Endodermal cell (in vitro differentiated cells): ENCODE data around the gene REC114. TPM values are rescaled to one million over a fixed set of nuclear protein-coding genes. Genes with fewer than 3 reads are reported as not detected.

ENCODE experiments used
- DNase-seq: peaks from one replicate; pipeline ENCODE4 v3.0.0-alpha.2; 2017
- H3K27ac ChIP-seq: 2 replicates; pipeline ENCODE4 v1.5.1; 2013; ENCODE audit warnings: mild to moderate bottlenecking, low read depth, low read length, moderate library complexity
- H3K27me3 ChIP-seq: 2 replicates; pipeline ENCODE4 v1.6.1; 2013; ENCODE audit warnings: mild to moderate bottlenecking, low read length, moderate library complexity; ENCODE audit not compliant: insufficient read depth, control insufficient read depth, poor library complexity, severe bottlenecking
- H3K36me3 ChIP-seq: 2 replicates; pipeline ENCODE4 v1.7.0; 2013; ENCODE audit warnings: mild to moderate bottlenecking, low read length, moderate library complexity; ENCODE audit not compliant: control insufficient read depth, insufficient read depth
- H3K4me1 ChIP-seq: one replicate; pipeline ENCODE4 v1.7.0; 2013; ENCODE audit warnings: low read length; ENCODE audit not compliant: control insufficient read depth, insufficient read depth
- H3K4me3 ChIP-seq: 2 replicates; pipeline ENCODE4 v1.5.1; 2013; ENCODE audit warnings: mild to moderate bottlenecking, low read length, moderate library complexity
- H3K9ac ChIP-seq: 2 replicates; pipeline ENCODE4 v1.6.1; 2013; ENCODE audit warnings: mild to moderate bottlenecking, low read length, moderate library complexity; ENCODE audit not compliant: poor library complexity, severe bottlenecking; ENCODE audit errors: extremely low read depth
- H3K9me3 ChIP-seq: 2 replicates; pipeline ENCODE4 v1.6.1; 2013; ENCODE audit warnings: mild to moderate bottlenecking, low read length, moderate library complexity; ENCODE audit not compliant: control insufficient read depth
- H3K27ac Mint-ChIP-seq: 2 replicates; pipeline ENCODE4 v1.8.0; 2020; ENCODE audit warnings: mixed read lengths
- H3K27me3 Mint-ChIP-seq: 2 replicates; pipeline ENCODE4 v1.8.0; 2021; ENCODE audit warnings: mild to moderate bottlenecking, mixed read lengths; ENCODE audit not compliant: insufficient read depth
- H3K36me3 Mint-ChIP-seq: 2 replicates; pipeline ENCODE4 v1.8.0; 2020; ENCODE audit warnings: low read depth, mixed read lengths
- H3K4me1 Mint-ChIP-seq: 2 replicates; pipeline ENCODE4 v1.8.0; 2020; ENCODE audit warnings: mixed read lengths
- H3K4me3 Mint-ChIP-seq: 2 replicates; pipeline ENCODE4 v1.8.0; 2020; ENCODE audit warnings: mild to moderate bottlenecking, moderate library complexity, mixed read lengths
- H3K9me3 Mint-ChIP-seq: 2 replicates; pipeline ENCODE4 v1.8.0; 2020; ENCODE audit warnings: mild to moderate bottlenecking, mixed read lengths
- CTCF ChIP-seq: fragments of 200-600 bp; sonication (generic); conservative IDR thresholded peaks from 2 replicates; pipeline ENCODE4 v1.5.0; 2021; ENCODE audit warnings: antibody characterized with exemption, mild to moderate bottlenecking
- WGBS, 2 experiments: methylation state at CpG; one replicate each; pipeline versions ENCODE4 v1.1.5 to v1.1.7; 2013; ENCODE audit warnings: missing lambda C conversion rate in 2 of 2, mixed read lengths in 1 of 2; ENCODE audit not compliant: insufficient coverage in 1 of 2, insufficient read length in 1 of 2; 5-methylcytosine and 5-hydroxymethylcytosine counted together
- total RNA-seq, 2 donors: library from RNA; stranded (reverse); fragmentation: NEBNext Ultra II Directional in 1 of 2; extraction: Animal tissue kit (Norgen Biotek cat#: 25700) in 1 of 2; gene quantifications; 2 replicates in 1 of 2; 3 replicates in 1 of 2; pipeline ENCODE4 v1.2.1, GENCODE V29; 2021

REC114 gene
- total RNA-seq, 2 donors from 2014 or later, result not detected

- Histone ChIP-seq H3K9me3 (no peaks in the 10 kb centered on the region), H3K4me1 (no peaks in the 10 kb centered on the region), H3K9ac (no peak overlapping the region), H3K27me3 (no peaks in the 10 kb centered on the region), H3K27ac (no peak overlapping the region), H3K4me3 (no peak overlapping the region), H3K36me3 (peaks cover 71% of the 10 kb centered on the region)
- Mint-ChIP-seq H3K36me3 (peaks cover 74% of the 10 kb centered on the region), H3K9me3 (no peaks in the 10 kb centered on the region), H3K4me1 (peaks cover 4% of the 10 kb centered on the region), H3K27ac (peak overlapping the region; percentile 67), H3K4me3 (no peak overlapping the region), H3K27me3 (no peaks in the 10 kb centered on the region)
- no peak for DNase-seq
- WGBS, 2 experiments, result 89 to 92% methylated on average over 2 to 5 of the region's 5 CpGs
- TF ChIP-seq CTCF, result no peak
Measured at GRCh38 chr15:73585871-73586654, 143.1 kb downstream of the REC114 start.

GRCh38 chr15:73589766-73590165 is 146.8 kb downstream of the REC114 start:
- Histone ChIP-seq H3K4me3 (no peak overlapping the region), H3K27ac (no peak overlapping the region), H3K36me3 (peaks cover 56% of the 10 kb centered on the region), H3K9me3 (no peaks in the 10 kb centered on the region), H3K27me3 (no peaks in the 10 kb centered on the region), H3K9ac (no peak overlapping the region), H3K4me1 (no peaks in the 10 kb centered on the region)
- H3K36me3 Mint-ChIP-seq, result peaks cover 59% of the 10 kb centered on the region
- H3K4me1 Mint-ChIP-seq, result peaks cover 17% of the 10 kb centered on the region
- no peak overlapping the region for H3K4me3 Mint-ChIP-seq
- WGBS, 2 experiments, result 88 to 95% methylated on average over 1 of the region's 1 CpG
- no peak overlapping the region for H3K27ac Mint-ChIP-seq
- no peaks in the 10 kb centered on the region for H3K27me3 Mint-ChIP-seq
- no peak for DNase-seq
- no peak for TF ChIP-seq CTCF
- no peaks in the 10 kb centered on the region for H3K9me3 Mint-ChIP-seq

- Mint-ChIP-seq H3K27ac (no peak overlapping the region), H3K9me3 (no peaks in the 10 kb centered on the region), H3K27me3 (no peaks in the 10 kb centered on the region), H3K4me1 (peaks cover 20% of the 10 kb centered on the region), H3K4me3 (no peak overlapping the region), H3K36me3 (peaks cover 55% of the 10 kb centered on the region)
- Histone ChIP-seq H3K36me3 (peaks cover 52% of the 10 kb centered on the region), H3K9ac (no peak overlapping the region), H3K27me3 (no peaks in the 10 kb centered on the region), H3K27ac (no peak overlapping the region), H3K4me1 (no peaks in the 10 kb centered on the region), H3K4me3 (no peak overlapping the region), H3K9me3 (no peaks in the 10 kb centered on the region)
- DNase-seq, result no peak
- WGBS, 2 experiments, result 100% methylated on average over 2 to 5 of the region's 5 CpGs
- TF ChIP-seq CTCF, result no peak
Measured at GRCh38 chr15:73590263-73590662, 147.3 kb downstream of the REC114 start.
